HEK293 (cell line): ENCODE measurements around the gene LMOD1.

ENCODE experiments used
- CTCF ChIA-PET: fragments of 350-600 bp; formaldehyde crosslinking; extraction: SDS; loops from one replicate; lab custom pipeline; 2021; ENCODE audit warnings: antibody characterized with exemption; lab: Yijun Ruan, JAX
- POLR2A ChIA-PET: fragments of 300-600 bp; formaldehyde crosslinking; extraction: SDS; loops from one replicate; lab custom pipeline; 2020; ENCODE audit warnings: antibody characterized with exemption, inconsistent platforms; lab: Yijun Ruan, JAX
- H3K27ac ChIP-seq: fragments of 200-500 bp; sonication (Bioruptor generic); 2 replicates; pipeline ENCODE4 v1.5.1; 2014; ENCODE audit warnings: low read depth, low read length, control low read depth, inconsistent platforms; ENCODE audit errors: extremely low read depth
- H3K36me3 ChIP-seq, 2 experiments: fragments of 200-500 bp in 1 of 2; sonication (Bioruptor generic) in 1 of 2; 1 replicate in 1 of 2; 2 replicates in 1 of 2; pipeline ENCODE4 v1.5.1; 2014 to 2017; ENCODE audit warnings: inconsistent platforms in 2 of 2, low read length in 2 of 2; ENCODE audit not compliant: control insufficient read depth in 2 of 2, insufficient read depth in 1 of 2
- H3K4me1 ChIP-seq: fragments of 200-500 bp; sonication (Bioruptor generic); 2 replicates; pipeline ENCODE4 v1.5.1; 2014; ENCODE audit warnings: mild to moderate bottlenecking, low read length, inconsistent platforms; ENCODE audit not compliant: control insufficient read depth, insufficient read depth
- H3K4me3 ChIP-seq: 2 replicates; pipeline ENCODE4 v1.5.1; 2011; ENCODE audit warnings: low read depth, mild to moderate bottlenecking, control low read depth, low read length, moderate library complexity
- H3K9me3 ChIP-seq: fragments of 200-500 bp; sonication (Bioruptor generic); 2 replicates; pipeline ENCODE4 v1.5.1; 2014; ENCODE audit warnings: low read depth, low read length, inconsistent platforms; ENCODE audit not compliant: control insufficient read depth, insufficient read depth
- EGR2 ChIP-seq: fragments of 450-650 bp; formaldehyde crosslinking; IDR thresholded peaks from 2 replicates; pipeline ENCODE4 v1.5.1; 2016; ENCODE audit warnings: low read depth, missing biosample characterization, missing genetic modification characterization
- KLF10 ChIP-seq: fragments of 450-650 bp; IDR thresholded peaks from 2 replicates; pipeline ENCODE4 v1.5.1; 2018; ENCODE audit warnings: missing biosample characterization, mild to moderate bottlenecking, missing genetic modification characterization
- KLF16 ChIP-seq: fragments of 450-650 bp; formaldehyde crosslinking; IDR thresholded peaks from 2 replicates; pipeline ENCODE4 v1.5.1; 2017; ENCODE audit warnings: missing biosample characterization, missing genetic modification characterization
- ZBTB26 ChIP-seq: fragments of 450-650 bp; formaldehyde crosslinking; optimal IDR thresholded peaks from 2 replicates; pipeline ENCODE3; 2016; ENCODE audit warnings: missing biosample characterization, mild to moderate bottlenecking, missing genetic modification characterization
- ZBTB8A ChIP-seq: fragments of 450-650 bp; formaldehyde crosslinking; IDR thresholded peaks from 2 replicates; pipeline ENCODE4 v1.5.1; 2016; ENCODE audit warnings: missing biosample characterization, missing genetic modification characterization
- ZEB2 ChIP-seq: fragments of 450-650 bp; formaldehyde crosslinking; IDR thresholded peaks from 2 replicates; pipeline ENCODE4 v1.5.1; 2016; ENCODE audit warnings: missing biosample characterization, missing genetic modification characterization
- ZFP37 ChIP-seq: fragments of 450-650 bp; formaldehyde crosslinking; IDR thresholded peaks from 2 replicates; pipeline ENCODE4 v1.5.1; 2016; ENCODE audit warnings: missing biosample characterization, missing genetic modification characterization
- ZNF132 ChIP-seq: fragments of 450-650 bp; formaldehyde crosslinking; IDR thresholded peaks from 2 replicates; pipeline ENCODE4 v1.5.1; 2017; ENCODE audit warnings: missing biosample characterization, missing genetic modification characterization, borderline replicate concordance
- ZNF133 ChIP-seq: fragments of 450-650 bp; formaldehyde crosslinking; IDR thresholded peaks from 2 replicates; pipeline ENCODE4 v1.5.1; 2016; ENCODE audit warnings: missing biosample characterization, missing genetic modification characterization
- ZNF157 ChIP-seq: fragments of 450-650 bp; formaldehyde crosslinking; IDR thresholded peaks from 2 replicates; pipeline ENCODE4 v1.5.1; 2016; ENCODE audit warnings: missing biosample characterization, missing genetic modification characterization
- ZNF174 ChIP-seq: fragments of 450-650 bp; formaldehyde crosslinking; IDR thresholded peaks from 2 replicates; pipeline ENCODE4 v1.5.0; 2017; ENCODE audit warnings: missing biosample characterization, mild to moderate bottlenecking, missing genetic modification characterization
- ZNF175 ChIP-seq: fragments of 450-650 bp; formaldehyde crosslinking; IDR thresholded peaks from 2 replicates; pipeline ENCODE4 v1.5.1; 2016; ENCODE audit warnings: missing biosample characterization, missing genetic modification characterization
- ZNF202 ChIP-seq: fragments of 450-650 bp; formaldehyde crosslinking; IDR thresholded peaks from 2 replicates; pipeline ENCODE4 v1.5.1; 2016; ENCODE audit warnings: missing biosample characterization, missing genetic modification characterization, borderline replicate concordance
- ZNF214 ChIP-seq: fragments of 450-650 bp; formaldehyde crosslinking; IDR thresholded peaks from 2 replicates; pipeline ENCODE4 v1.5.1; 2017; ENCODE audit warnings: missing biosample characterization, mild to moderate bottlenecking, missing genetic modification characterization, borderline replicate concordance
- ZNF239 ChIP-seq: fragments of 450-650 bp; formaldehyde crosslinking; IDR thresholded peaks from 2 replicates; pipeline ENCODE4 v1.5.1; 2016; ENCODE audit warnings: missing biosample characterization, missing genetic modification characterization
- ZNF366 ChIP-seq: fragments of 450-650 bp; formaldehyde crosslinking; conservative IDR thresholded peaks from 2 replicates; pipeline ENCODE4 v1.5.1; 2016; ENCODE audit warnings: missing biosample characterization, missing genetic modification characterization
- ZNF391 ChIP-seq: fragments of 450-650 bp; formaldehyde crosslinking; IDR thresholded peaks from 2 replicates; pipeline ENCODE4 v1.5.1; 2016; ENCODE audit warnings: low read depth, missing biosample characterization, missing genetic modification characterization, borderline replicate concordance
- ZNF394 ChIP-seq: fragments of 450-650 bp; formaldehyde crosslinking; IDR thresholded peaks from 2 replicates; pipeline ENCODE4 v1.5.1; 2016; ENCODE audit warnings: missing biosample characterization, missing genetic modification characterization, mild to moderate bottlenecking, moderate library complexity, borderline replicate concordance
- ZNF404 ChIP-seq: fragments of 450-650 bp; formaldehyde crosslinking; IDR thresholded peaks from 2 replicates; pipeline ENCODE4 v1.5.1; 2017; ENCODE audit warnings: missing biosample characterization, missing genetic modification characterization
- ZNF521 ChIP-seq: fragments of 450-650 bp; formaldehyde crosslinking; IDR thresholded peaks from 2 replicates; pipeline ENCODE4 v1.5.1; 2017; ENCODE audit warnings: missing biosample characterization, mild to moderate bottlenecking, missing genetic modification characterization
- ZNF600 ChIP-seq: fragments of 450-650 bp; formaldehyde crosslinking; IDR thresholded peaks from 2 replicates; pipeline ENCODE4 v1.5.1; 2016; ENCODE audit warnings: missing biosample characterization, missing genetic modification characterization
- ZNF626 ChIP-seq: fragments of 450-650 bp; sonication (Bioruptor Pico); formaldehyde crosslinking; IDR thresholded peaks from 2 replicates; pipeline ENCODE4 v1.5.1; 2018; ENCODE audit warnings: missing biosample characterization, missing genetic modification characterization, inconsistent platforms
- ZNF692 ChIP-seq: fragments of 450-650 bp; formaldehyde crosslinking; IDR thresholded peaks from 2 replicates; pipeline ENCODE4 v1.5.1; 2016; ENCODE audit warnings: missing biosample characterization, missing genetic modification characterization
- ZNF785 ChIP-seq: fragments of 450-650 bp; formaldehyde crosslinking; IDR thresholded peaks from 2 replicates; pipeline ENCODE4 v1.5.1; 2016; ENCODE audit warnings: missing biosample characterization, missing genetic modification characterization
- ZNF791 ChIP-seq: fragments of 450-650 bp; formaldehyde crosslinking; IDR thresholded peaks from 2 replicates; pipeline ENCODE4 v1.5.1; 2016; ENCODE audit warnings: missing biosample characterization, missing genetic modification characterization
- ZSCAN4 ChIP-seq: fragments of 450-650 bp; formaldehyde crosslinking; IDR thresholded peaks from 2 replicates; pipeline ENCODE4 v1.5.1; 2017; ENCODE audit warnings: missing biosample characterization, missing genetic modification characterization

The LMOD1 gene

GRCh38 chr1:201889090-201889968, 57.0 kb downstream of the LMOD1 start:
- Histone ChIP-seq H3K9me3 (no peaks in the 10 kb centered on the region), H3K36me3 (no peaks in the 10 kb centered on the region), H3K27ac (no peak overlapping the region; the same call in 1 of the 2 replicates), H3K4me3 (peak overlapping the region; percentile 41), H3K4me1 (no peaks in the 10 kb centered on the region)
- TF ChIP-seq ZNF366 (no peak), ZNF132 (tag by site-specific recombination) (no peak), ZNF175 (tag by site-specific recombination) (no peak), ZNF404 (tag by site-specific recombination) (no peak), ZNF214 (tag by site-specific recombination) (no peak), ZNF521 (tag by site-specific recombination) (no peak), ZNF239 (tag by site-specific recombination) (no peak), ZNF394 (no peak), ZNF202 (tag by site-specific recombination) (no peak), ZSCAN4 (tag by site-specific recombination) (no peak), ZNF174 (tag by site-specific recombination) (no peak)
- POLR2A ChIA-PET, result interaction anchor here (0.6 to 1.4 kb wide), 2 partner anchors 9 to 284 kb away, joined by 3 read pairs; no protein-coding TSS in a partner anchor
- CTCF ChIA-PET, result interaction anchor here (0.6 to 1.9 kb wide), 4 partner anchors 8 to 84 kb away, joined by 3 to 6 read pairs (median 4); no protein-coding TSS in a partner anchor

- no peak within 1 kb of the TSS; the same call in 1 of the 2 replicates for H3K27ac ChIP-seq
- H3K9me3 ChIP-seq, result no peaks in the 10 kb centered on the region
- no peaks in the 10 kb centered on the region for H3K36me3 ChIP-seq
- no peaks in the 10 kb centered on the region for H3K4me1 ChIP-seq
- CTCF ChIA-PET, result interaction anchor here (0.6 to 1.9 kb wide), 2 partner anchors 85 to 311 kb away, joined by 3 to 6 read pairs; no protein-coding TSS in a partner anchor
- POLR2A ChIA-PET, result no interaction called here
- H3K4me3 ChIP-seq, result peak within 1 kb of the TSS; percentile 41
- TF ChIP-seq ZNF133 (tag by site-specific recombination) (no peak), ZNF785 (tag by site-specific recombination) (no peak), EGR2 (tag by site-specific recombination) (peak; percentile 89), KLF10 (tag by site-specific recombination) (0 out of 2 replicates have a peak, but pooled peaks have one; percentile 32), ZNF157 (tag by site-specific recombination) (no peak), KLF16 (tag by site-specific recombination) (peak; percentile 38; the same call in 1 of the 2 replicates), ZNF626 (tag by site-specific recombination) (no peak), ZNF391 (no peak), ZFP37 (tag by site-specific recombination) (no peak), ZNF214 (tag by site-specific recombination) (no peak), ZBTB8A (tag by site-specific recombination) (peak; percentile 34; the same call in 1 of the 2 replicates), ZBTB26 (tag by site-specific recombination) (peak; percentile 46), ZEB2 (tag by site-specific recombination) (no peak), ZNF600 (tag by site-specific recombination) (0 out of 2 replicates have a peak, but pooled peaks have one; percentile 28), ZNF791 (tag by site-specific recombination) (0 out of 2 replicates have a peak, but pooled peaks have one; percentile 16), ZNF692 (tag by site-specific recombination) (peak; percentile 30; the same call in 1 of the 2 replicates)
Measured at GRCh38 chr1:201888282-201889089, 57.9 kb downstream of the LMOD1 start, which contains the start of gene SHISA4. Gene SHISA4, plus strand, starts transcription at chr1:201888898. Its CDS starts 97 bp downstream, at chr1:201888995.
